Calu3 (cell line): ENCODE data around the gene PRKRA. TPM values are rescaled to one million over a fixed set of nuclear protein-coding genes. Genes with fewer than 3 reads are reported as not detected.

Experiments
- BruUV-seq: library from RNA; stranded (reverse); fragments of 400-500 nt; replicated peaks from 2 replicates; lab custom pipeline; 2021; lab: Mats Ljungman, UMichigan
- CTCF ChIA-PET: fragments of 300-600 bp; sonication (Branson Sonifier 250); formaldehyde crosslinking; loops from one replicate; lab custom pipeline; 2022; ENCODE audit warnings: antibody characterized with exemption; lab: Charles Lee
- DNase-seq: peaks from one replicate; pipeline ENCODE4 v3.0.0; 2022
- H3K27ac Mint-ChIP-seq: one replicate; pipeline ENCODE4 v1.8.0; 2022; ENCODE audit warnings: mixed read lengths; ENCODE audit not compliant: unreplicated experiment
- H3K27me3 Mint-ChIP-seq: one replicate; pipeline ENCODE4 v1.8.0; 2022; ENCODE audit warnings: mixed read lengths; ENCODE audit not compliant: unreplicated experiment
- H3K36me3 Mint-ChIP-seq: one replicate; pipeline ENCODE4 v1.8.0; 2022; ENCODE audit warnings: mild to moderate bottlenecking, moderate library complexity, mixed read lengths; ENCODE audit not compliant: insufficient read depth, unreplicated experiment
- H3K4me1 Mint-ChIP-seq: one replicate; pipeline ENCODE4 v1.8.0; 2022; ENCODE audit warnings: mild to moderate bottlenecking, low read depth, mixed read lengths; ENCODE audit not compliant: unreplicated experiment
- H3K4me3 Mint-ChIP-seq: one replicate; pipeline ENCODE4 v1.8.0; 2022; ENCODE audit warnings: mild to moderate bottlenecking, low read depth, moderate library complexity, mixed read lengths; ENCODE audit not compliant: unreplicated experiment
- H3K9me3 Mint-ChIP-seq: one replicate; pipeline ENCODE4 v1.8.0; 2022; ENCODE audit warnings: low read depth, mixed read lengths; ENCODE audit not compliant: unreplicated experiment
- CTCF ChIP-seq: fragments of 200-600 bp; IDR thresholded peaks from one replicate; pipeline ENCODE4 v1.8.0; 2022; ENCODE audit warnings: antibody characterized with exemption; ENCODE audit not compliant: unreplicated experiment
- intact Hi-C: fragments of 100-400 bp; cut with micrococcal nuclease; formaldehyde crosslinking; loops from one replicate; pipeline ENCODE4 v1.10.0; 2022; ENCODE audit not compliant: unreplicated experiment
- total RNA-seq: library from RNA; stranded (reverse); gene quantifications from 2 replicates; pipeline ENCODE4 v1.2.3, GENCODE V29; 2022

PRKRA gene
- total RNA-seq, 1 experiment from 2014 or later, result 53.2 TPM

DNA sequence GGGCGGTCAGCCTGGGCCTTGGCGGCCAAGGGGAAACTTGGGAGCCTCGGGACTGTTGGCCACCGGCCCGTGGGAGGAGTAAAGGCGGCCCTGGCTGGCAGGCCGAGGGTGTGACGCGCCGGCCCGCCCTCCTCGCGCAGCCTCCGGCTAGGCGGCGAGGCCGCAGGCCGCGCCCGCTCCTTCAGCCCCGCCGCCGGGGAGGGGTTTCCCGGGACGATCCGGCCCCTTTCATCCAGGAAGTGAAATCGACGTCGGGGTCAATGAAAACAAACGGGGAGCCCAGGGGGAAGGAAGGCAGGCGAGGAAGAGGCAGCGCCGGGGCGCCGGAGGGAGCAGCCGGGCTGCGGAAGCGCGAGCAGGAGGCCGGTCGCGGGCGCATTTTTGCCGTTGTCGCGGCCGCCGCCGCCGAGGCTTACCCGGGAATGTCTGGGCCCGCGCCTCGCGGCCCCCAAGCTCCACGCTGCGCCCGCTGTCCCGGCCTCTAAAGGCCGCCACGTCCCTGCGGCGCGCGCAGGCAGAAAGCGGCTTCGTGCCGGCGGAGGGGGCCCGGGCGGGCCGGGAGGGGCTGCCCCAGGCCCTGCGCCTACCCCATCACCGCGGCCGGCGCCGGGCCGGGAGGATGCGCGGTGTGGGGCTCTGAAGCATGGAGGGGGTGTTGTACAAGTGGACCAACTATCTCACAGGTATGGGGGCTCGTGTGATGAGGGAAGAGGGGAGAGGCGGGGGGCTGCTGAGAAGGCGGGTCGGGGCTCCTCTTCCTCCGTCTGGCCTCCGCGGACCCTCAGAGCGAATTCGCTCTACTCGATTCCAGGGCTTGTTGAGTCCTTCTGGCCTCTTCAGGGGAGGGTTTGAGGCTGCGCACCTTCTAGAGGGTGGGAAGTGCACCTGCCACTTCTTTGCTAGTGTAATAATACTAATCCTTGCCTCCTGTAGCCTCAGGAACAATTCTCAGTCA is 29.5 kb upstream of the PRKRA start, which contains the start of gene PLEKHA3:
Gene PLEKHA3 (plus strand): TSS at position 231 of the 955 bp plus-strand sequence. CDS start 413 bp downstream, at position 644.
- H3K9me3 Mint-ChIP-seq, result no peaks in the 10 kb centered on the region
- peaks cover 44% of the 10 kb centered on the region for H3K36me3 Mint-ChIP-seq
- peak within 1 kb of the TSS; percentile 94 for H3K4me3 Mint-ChIP-seq
- intact Hi-C loops, result no loop called here
- peaks cover 33% of the 10 kb centered on the region for H3K4me1 Mint-ChIP-seq
- H3K27ac Mint-ChIP-seq, result peak within 1 kb of the TSS; percentile 89
- no peaks in the 10 kb centered on the region for H3K27me3 Mint-ChIP-seq
- CTCF ChIA-PET, result interaction anchor here (0.6 kb wide), 1 partner anchor 43 kb away, joined by 3 read pairs; no protein-coding TSS in a partner anchor
- BruUV-seq, result no TSS peak
- DNase-seq, result peak; percentile 97
- no peak for TF ChIP-seq CTCF

GRCh38 chr2:178479758-178480226 is 28.8 kb upstream of the PRKRA start:
- H3K27me3 Mint-ChIP-seq, result no peaks in the 10 kb centered on the region

DNA sequence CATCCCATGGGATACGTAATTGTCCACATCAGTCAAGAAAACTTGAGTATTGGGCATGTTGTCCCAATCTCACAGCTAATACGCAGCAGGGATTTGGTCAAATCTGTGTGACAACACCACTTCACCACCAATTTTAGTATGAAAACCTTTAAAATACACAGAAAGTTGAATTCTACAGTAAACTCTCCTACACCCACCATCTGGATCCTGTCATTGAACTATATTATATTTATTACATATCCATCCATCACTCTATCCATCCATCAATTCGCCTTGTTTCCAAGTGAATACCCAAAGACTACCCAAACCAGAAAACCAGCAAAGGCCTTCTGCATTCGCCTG is 28.3 kb upstream of the PRKRA start:
- peak overlapping the region; percentile 89 for H3K27ac Mint-ChIP-seq
- DNase-seq, result no peak
- H3K36me3 Mint-ChIP-seq, result peaks cover 37% of the 10 kb centered on the region
- no peak for TF ChIP-seq CTCF
- H3K4me1 Mint-ChIP-seq, result peaks cover 23% of the 10 kb centered on the region
- CTCF ChIA-PET, result no interaction called here
- no TSS peak for BruUV-seq
- intact Hi-C loops, result loop anchor here (2.0 kb wide), 1 partner anchor 44 kb away; no protein-coding TSS in a partner anchor
- H3K9me3 Mint-ChIP-seq, result no peaks in the 10 kb centered on the region
- peak overlapping the region; percentile 94 for H3K4me3 Mint-ChIP-seq
- no peaks in the 10 kb centered on the region for H3K27me3 Mint-ChIP-seq

More at GRCh38 chr2:178479758-178480226, 28.8 kb upstream of the PRKRA start:
- TF ChIP-seq CTCF, result no peak
- no TSS peak for BruUV-seq
- intact Hi-C loops, result loop anchor here (2.0 kb wide), 1 partner anchor 43 kb away; no protein-coding TSS in a partner anchor
- H3K4me3 Mint-ChIP-seq, result peak overlapping the region; percentile 94
- CTCF ChIA-PET, result interaction anchor here (0.6 kb wide), 1 partner anchor 42 kb away, joined by 3 read pairs; no protein-coding TSS in a partner anchor
- H3K36me3 Mint-ChIP-seq, result peaks cover 42% of the 10 kb centered on the region
- DNase-seq, result no peak
- H3K9me3 Mint-ChIP-seq, result no peaks in the 10 kb centered on the region
- peak overlapping the region; percentile 89 for H3K27ac Mint-ChIP-seq
- H3K4me1 Mint-ChIP-seq, result peaks cover 28% of the 10 kb centered on the region

GRCh38 chr2:178478439-178479274 is 27.7 kb upstream of the PRKRA start, which contains the start of gene FKBP7:
Gene FKBP7 (minus strand): TSS chr2:178478600. CDS start chr2:178478499, 101 bp downstream.
- H3K4me1 Mint-ChIP-seq, result peaks cover 22% of the 10 kb centered on the region
- intact Hi-C loops, result loop anchor here (2.0 kb wide), 1 partner anchor 44 kb away; no protein-coding TSS in a partner anchor
- H3K4me3 Mint-ChIP-seq, result peak within 1 kb of the TSS; percentile 94
- TF ChIP-seq CTCF, result peak; percentile 75
- DNase-seq, result peak; percentile 85
- H3K27ac Mint-ChIP-seq, result peak within 1 kb of the TSS; percentile 89
- peaks cover 37% of the 10 kb centered on the region for H3K36me3 Mint-ChIP-seq
- H3K9me3 Mint-ChIP-seq, result no peaks in the 10 kb centered on the region
- no TSS peak for BruUV-seq
- no peaks in the 10 kb centered on the region for H3K27me3 Mint-ChIP-seq
- CTCF ChIA-PET, result interaction anchor here (0.7 kb wide), 1 partner anchor 28 kb away, joined by 3 read pairs; the partner anchor contains the start of genes PJVK and PRKRA
